Endothelial cell of umbilical vein (primary cell): ENCODE measurements around the gene TEAD2. TPM values are rescaled to one million over a fixed set of nuclear protein-coding genes. Genes with fewer than 3 reads are reported as not detected.

ENCODE experiments used
- BruUV-seq: library from RNA; stranded (reverse); fragments of 400-500 nt; replicated peaks from 2 replicates; lab custom pipeline; 2021; lab: Mats Ljungman, UMichigan
- CTCF ChIA-PET: fragments of 300-600, 350-600 bp; sonication (Branson Sonifier 250); formaldehyde crosslinking; loops from one replicate; lab custom pipeline; 2021; ENCODE audit warnings: antibody characterized with exemption, inconsistent platforms; lab: Charles Lee
- POLR2A ChIA-PET: fragments of 300-600, 350-600 bp; sonication (Branson Sonifier 250); formaldehyde crosslinking; loops from one replicate; lab custom pipeline; 2021; ENCODE audit warnings: antibody characterized with exemption, inconsistent platforms; lab: Charles Lee
- DNase-seq: peaks from one replicate; pipeline ENCODE4 v3.0.0-alpha.2; 2011; ENCODE audit warnings: low read depth, low spot score
- FAIRE-seq: peaks from 2 replicates; lab custom pipeline; 2011; peaks lifted over from hg19 to GRCh38; lab: Jason Lieb, UNC
- H2AFZ ChIP-seq: 2 replicates; pipeline ENCODE4 v1.6.0; 2012; ENCODE audit warnings: low read depth, low read length, control low read depth, inconsistent platforms
- H3K27ac ChIP-seq: 2 replicates; pipeline ENCODE4 v1.5.1; 2011; ENCODE audit warnings: low read depth, mild to moderate bottlenecking, control low read depth, low read length, moderate library complexity; ENCODE audit not compliant: insufficient read depth
- H3K27me3 ChIP-seq, 2 experiments: 2 replicates each; pipeline versions ENCODE4 v1.6.0 to v1.6.1; 2011; ENCODE audit warnings: low read length in 2 of 2, mixed read lengths in 1 of 2; ENCODE audit not compliant: control insufficient read depth in 2 of 2, insufficient read depth in 2 of 2
- H3K36me3 ChIP-seq, 2 experiments: 2 replicates in 1 of 2; 3 replicates in 1 of 2; pipeline ENCODE4 v1.5.1; 2011; ENCODE audit warnings: low read length in 2 of 2, mild to moderate bottlenecking in 1 of 2, moderate library complexity in 1 of 2; ENCODE audit not compliant: control insufficient read depth in 2 of 2, insufficient read depth in 2 of 2; ENCODE audit errors: extremely low read depth in 1 of 2
- H3K4me1 ChIP-seq: 3 replicates; pipeline ENCODE4 v1.5.1; 2011; ENCODE audit warnings: mild to moderate bottlenecking, low read length; ENCODE audit not compliant: control insufficient read depth, insufficient read depth; ENCODE audit errors: extremely low read depth
- H3K4me2 ChIP-seq: 2 replicates; pipeline ENCODE4 v1.6.1; 2011; ENCODE audit warnings: low read length, control low read depth, mixed read lengths; ENCODE audit not compliant: insufficient read depth
- H3K4me3 ChIP-seq, 3 experiments: fragments of 200-600 bp in 1 of 3; sonication (generic), shearing (Covaris generic) in 1 of 3; replicated peaks in 1 of 3; 2 replicates each; pipeline ENCODE4 v1.5.1; 2011 to 2016; ENCODE audit warnings: control low read depth in 3 of 3, low read length in 3 of 3, mild to moderate bottlenecking in 2 of 3, inconsistent platforms in 1 of 3, low read depth in 1 of 3, moderate library complexity in 1 of 3; ENCODE audit not compliant: insufficient read depth in 1 of 3
- H3K79me2 ChIP-seq: 2 replicates; pipeline ENCODE4 v1.6.0; 2012; ENCODE audit warnings: low read length, inconsistent platforms; ENCODE audit not compliant: control insufficient read depth, insufficient read depth
- H3K9ac ChIP-seq: replicated peaks from 2 replicates; pipeline ENCODE3; 2011; ENCODE audit warnings: low read length, control low read depth; ENCODE audit not compliant: insufficient read depth; ENCODE audit errors: extremely low read depth
- H3K9me1 ChIP-seq: replicated peaks from 3 replicates; pipeline ENCODE4 v1.6.0; 2011; ENCODE audit warnings: mild to moderate bottlenecking, low read length; ENCODE audit not compliant: control insufficient read depth, insufficient read depth; ENCODE audit errors: extremely low read depth
- H3K9me3 ChIP-seq: replicated peaks from 2 replicates; pipeline ENCODE4 v1.5.1; 2012; ENCODE audit warnings: low read length, inconsistent platforms; ENCODE audit not compliant: control insufficient read depth, insufficient read depth
- H4K20me1 ChIP-seq: replicated peaks from 2 replicates; pipeline ENCODE3; 2011; ENCODE audit warnings: mild to moderate bottlenecking, low read length; ENCODE audit not compliant: control insufficient read depth, insufficient read depth; ENCODE audit errors: extremely low read depth
- EZH2 ChIP-seq: IDR thresholded peaks from 2 replicates; pipeline ENCODE4 v1.6.1; 2012; ENCODE audit warnings: borderline replicate concordance, low read depth, mild to moderate bottlenecking, moderate library complexity, low read length, inconsistent platforms; ENCODE audit not compliant: severe bottlenecking
- FOS ChIP-seq: IDR thresholded peaks from 2 replicates; pipeline ENCODE4 v1.6.1; 2011; ENCODE audit warnings: mild to moderate bottlenecking, low read length, moderate library complexity, borderline replicate concordance; ENCODE audit not compliant: insufficient read depth
- GATA2 ChIP-seq: IDR thresholded peaks from 2 replicates; pipeline ENCODE4 v1.7.0; 2011; ENCODE audit warnings: low read depth, mild to moderate bottlenecking, moderate library complexity, mixed read lengths, low read length; ENCODE audit not compliant: insufficient read length, insufficient read depth
- JUN ChIP-seq: IDR thresholded peaks from 2 replicates; pipeline ENCODE4 v1.6.1; 2011; ENCODE audit warnings: borderline replicate concordance, low read depth; ENCODE audit not compliant: insufficient read length, insufficient read depth
- MYC ChIP-seq: IDR thresholded peaks from one replicate; pipeline ENCODE4 v1.6.1; 2011; ENCODE audit warnings: mild to moderate bottlenecking, low read depth, low read length
- POLR2A ChIP-seq: IDR thresholded peaks from 2 replicates; pipeline ENCODE4 v1.6.1; 2012; ENCODE audit warnings: low read depth, mild to moderate bottlenecking, control low read depth, low read length
- POLR2AphosphoS5 ChIP-seq: IDR thresholded peaks from 2 replicates; pipeline ENCODE4 v1.6.1; 2012; ENCODE audit warnings: low read depth, mild to moderate bottlenecking, control low read depth, low read length, moderate library complexity; ENCODE audit not compliant: insufficient read depth
- dilution Hi-C: fragments of 300-500 bp; cut with MboI; formaldehyde crosslinking; loops from one replicate; pipeline ENCODE4 v1.15.0; 2019; ENCODE audit warnings: low sequenced_read_pairs; ENCODE audit not compliant: extremely low pct_ligation_motif_present
- intact Hi-C: fragments of 100-400 bp; cut with micrococcal nuclease; formaldehyde crosslinking; loops from one replicate; pipeline ENCODE4 v1.10.0; 2022
- polyA plus RNA-seq, 4 experiments: library from polyadenylated mRNA; depleted of rRNA in 3 of 4; stranded (reverse) in 3 of 4; unstranded in 1 of 4; fragments of >200 nt; gene quantifications; 2 replicates each; pipeline versions ENCODE4 v1.2.1 to v1.2.3, GENCODE V29; 2011 to 2012; ENCODE audit warnings: missing spikeins in 1 of 4
- total RNA-seq: library from RNA; stranded (reverse); gene quantifications from 2 replicates; pipeline ENCODE4 v1.2.3, GENCODE V29; 2021
- TF ChIP-seq, protein P1 (sequence below), 2 donors: IDR thresholded peaks; 1 replicate in 1 of 2; 2 replicates in 1 of 2; pipeline ENCODE4 v1.5.1; 2011; ENCODE audit warnings: low read length in 2 of 2, mild to moderate bottlenecking in 2 of 2, moderate library complexity in 2 of 2, control low read depth in 1 of 2, inconsistent platforms in 1 of 2, low read depth in 1 of 2; ENCODE audit not compliant: insufficient read depth in 1 of 2; ENCODE audit errors: extremely low read depth in 1 of 2
- TF ChIP-seq, protein P2 (sequence below): IDR thresholded peaks from 2 replicates; pipeline ENCODE4 v1.6.1; 2011; ENCODE audit not compliant: insufficient read depth, insufficient read length

The TEAD2 gene
- total and polyA plus RNA-seq, 2 donors (not counting 3 experiments of a cell fraction or from before 2014, with no cell fraction given): 60.9 to 89.4 TPM

DNA sequence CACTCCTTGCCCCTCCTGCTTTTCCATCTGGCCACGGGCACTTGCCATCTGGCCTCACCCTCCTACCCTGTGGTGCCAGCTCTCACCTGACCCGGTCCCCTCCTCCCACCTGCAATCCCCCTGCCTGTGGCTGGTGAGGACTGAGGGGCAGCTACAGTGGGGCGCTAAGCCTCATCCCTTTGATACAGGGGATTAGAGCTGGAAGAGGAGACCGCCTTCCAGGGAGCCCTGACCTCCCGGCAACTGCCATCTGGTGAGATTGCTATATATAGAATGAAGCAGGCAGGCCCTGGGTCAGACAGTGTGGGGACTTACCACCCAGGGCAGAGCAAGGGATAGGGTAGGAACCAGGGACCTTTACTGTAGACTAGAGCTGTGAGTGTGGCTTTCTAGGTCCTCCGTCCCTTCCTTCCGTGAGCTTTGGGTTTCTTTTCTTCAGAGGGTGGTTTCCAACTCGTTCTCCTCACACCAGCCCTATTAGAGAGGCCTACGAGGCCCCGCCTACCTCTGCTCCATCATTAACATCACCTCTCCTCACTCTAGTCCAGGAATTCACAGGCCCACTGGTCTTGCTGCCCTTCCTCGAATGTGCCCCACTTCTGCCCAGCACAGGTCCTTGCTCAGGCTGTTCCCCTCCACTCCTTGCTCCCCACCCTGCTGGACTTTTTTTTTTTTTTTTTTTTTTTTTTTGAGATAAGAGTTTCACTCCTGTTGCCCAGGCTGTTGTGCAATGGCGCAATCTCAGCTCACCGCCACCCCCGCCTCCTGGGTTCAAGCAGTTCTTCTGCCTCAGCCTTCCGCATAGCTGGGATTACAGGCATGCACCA, 33.6 kb upstream of the TEAD2 start:
- H3K36me3 ChIP-seq: no peaks in the 10 kb centered on the region
- no peak for TF ChIP-seq FOS
- no peak for TF ChIP-seq EZH2
- TF ChIP-seq MYC: no peak
- TF ChIP-seq POLR2A: no peak
- no peak for TF ChIP-seq POLR2AphosphoS5
- TF ChIP-seq, protein P1, sequence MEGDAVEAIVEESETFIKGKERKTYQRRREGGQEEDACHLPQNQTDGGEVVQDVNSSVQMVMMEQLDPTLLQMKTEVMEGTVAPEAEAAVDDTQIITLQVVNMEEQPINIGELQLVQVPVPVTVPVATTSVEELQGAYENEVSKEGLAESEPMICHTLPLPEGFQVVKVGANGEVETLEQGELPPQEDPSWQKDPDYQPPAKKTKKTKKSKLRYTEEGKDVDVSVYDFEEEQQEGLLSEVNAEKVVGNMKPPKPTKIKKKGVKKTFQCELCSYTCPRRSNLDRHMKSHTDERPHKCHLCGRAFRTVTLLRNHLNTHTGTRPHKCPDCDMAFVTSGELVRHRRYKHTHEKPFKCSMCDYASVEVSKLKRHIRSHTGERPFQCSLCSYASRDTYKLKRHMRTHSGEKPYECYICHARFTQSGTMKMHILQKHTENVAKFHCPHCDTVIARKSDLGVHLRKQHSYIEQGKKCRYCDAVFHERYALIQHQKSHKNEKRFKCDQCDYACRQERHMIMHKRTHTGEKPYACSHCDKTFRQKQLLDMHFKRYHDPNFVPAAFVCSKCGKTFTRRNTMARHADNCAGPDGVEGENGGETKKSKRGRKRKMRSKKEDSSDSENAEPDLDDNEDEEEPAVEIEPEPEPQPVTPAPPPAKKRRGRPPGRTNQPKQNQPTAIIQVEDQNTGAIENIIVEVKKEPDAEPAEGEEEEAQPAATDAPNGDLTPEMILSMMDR (IDR thresholded peaks at IDR 0.05; ENCODE audit: extremely low read depth in 1 of 2, insufficient read depth in 1 of 2, low read depth in 1 of 2, low read length in 2 of 2): no peak
- TF ChIP-seq GATA2: no peak
- no peak for TF ChIP-seq JUN
- TF ChIP-seq, protein P2, sequence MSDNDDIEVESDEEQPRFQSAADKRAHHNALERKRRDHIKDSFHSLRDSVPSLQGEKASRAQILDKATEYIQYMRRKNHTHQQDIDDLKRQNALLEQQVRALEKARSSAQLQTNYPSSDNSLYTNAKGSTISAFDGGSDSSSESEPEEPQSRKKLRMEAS: no peak
- dilution Hi-C loops (no loop called here), intact Hi-C loops (no loop called here)
- no peaks in the 10 kb centered on the region for H3K4me1 ChIP-seq
- BruUV-seq: no TSS peak
- no peaks in the 10 kb centered on the region for H3K9me1 ChIP-seq
- POLR2A ChIA-PET: no interaction called here
- no peak overlapping the region for H3K27ac ChIP-seq
- H3K9ac ChIP-seq: no peak overlapping the region
- H3K4me3 ChIP-seq: no peak overlapping the region
- no peak for FAIRE-seq
- DNase-seq: no peak
- no peak overlapping the region for H3K4me2 ChIP-seq
- CTCF ChIA-PET: no interaction called here
- H3K27me3 ChIP-seq: peaks cover 0 to 2% of the 10 kb centered on the region in 2 experiments
- no peak overlapping the region for H2AFZ ChIP-seq
- no peaks in the 10 kb centered on the region for H4K20me1 ChIP-seq
- no peaks in the 10 kb centered on the region for H3K79me2 ChIP-seq
- H3K9me3 ChIP-seq: no peaks in the 10 kb centered on the region
